ENCODE measurements around the gene SFXN5. TPM values are rescaled to one million over a fixed set of nuclear protein-coding genes. Genes with fewer than 3 reads are reported as not detected.

Gene SFXN5
- total RNA-seq, 1 experiment from 2014 or later, result 25.9 TPM

GRCh38 chr2:72924353-72925240 lies 146.9 kb downstream of the SFXN5 start (continued):
- TF ChIP-seq ELF4 (CRISPR knock-in tag; IDR thresholded peaks at IDR 0.05; ENCODE audit: low read depth), result no peak
- TF ChIP-seq SMAD3 (CRISPR knock-in tag; IDR thresholded peaks at IDR 0.05; ENCODE audit: borderline replicate concordance), result no peak
- TF ChIP-seq NR3C1 (CRISPR knock-in tag; conservative IDR thresholded peaks at IDR 0.05; ENCODE audit: low read depth), result no peak
- TF ChIP-seq ZNF317 (CRISPR knock-in tag; IDR thresholded peaks at IDR 0.05; ENCODE audit: borderline replicate concordance, low read depth), result no peak
- TF ChIP-seq FOXP1 (CRISPR knock-in tag; IDR thresholded peaks at IDR 0.05; ENCODE audit: borderline replicate concordance), result no peak; the same call in 1 of the 2 replicates
- TF ChIP-seq IRF2 (CRISPR knock-in tag; IDR thresholded peaks at IDR 0.05; ENCODE audit: borderline replicate concordance, low read depth), result no peak
- TF ChIP-seq E2F5 (CRISPR knock-in tag; IDR thresholded peaks at IDR 0.05), result no peak; the same call in 1 of the 2 replicates
- TF ChIP-seq ZNF416 (CRISPR knock-in tag; IDR thresholded peaks at IDR 0.05), result no peak
- no peak for TF ChIP-seq NR1H2 (CRISPR knock-in tag; IDR thresholded peaks at IDR 0.05)
- TF ChIP-seq, protein P1, sequence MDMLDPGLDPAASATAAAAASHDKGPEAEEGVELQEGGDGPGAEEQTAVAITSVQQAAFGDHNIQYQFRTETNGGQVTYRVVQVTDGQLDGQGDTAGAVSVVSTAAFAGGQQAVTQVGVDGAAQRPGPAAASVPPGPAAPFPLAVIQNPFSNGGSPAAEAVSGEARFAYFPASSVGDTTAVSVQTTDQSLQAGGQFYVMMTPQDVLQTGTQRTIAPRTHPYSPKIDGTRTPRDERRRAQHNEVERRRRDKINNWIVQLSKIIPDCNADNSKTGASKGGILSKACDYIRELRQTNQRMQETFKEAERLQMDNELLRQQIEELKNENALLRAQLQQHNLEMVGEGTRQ (CRISPR knock-in tag; IDR thresholded peaks at IDR 0.05), result no peak
- TF ChIP-seq NFYB (CRISPR knock-in tag; conservative IDR thresholded peaks at IDR 0.05; ENCODE audit: low read depth), result no peak
- TF ChIP-seq E2F4 (CRISPR knock-in tag; IDR thresholded peaks at IDR 0.05; ENCODE audit: borderline replicate concordance, low read depth), result peak; percentile 45; the same call in 1 of the 2 replicates
- TF ChIP-seq ZBTB21 (CRISPR knock-in tag; IDR thresholded peaks at IDR 0.05; ENCODE audit: borderline replicate concordance), result no peak
- TF ChIP-seq ARID4B (CRISPR knock-in tag; IDR thresholded peaks at IDR 0.05; ENCODE audit: borderline replicate concordance), result peak; percentile 64; the same call in 1 of the 2 replicates
- 0 out of 2 replicates have a peak, but pooled peaks have one; percentile 21 for TF ChIP-seq ZNF423 (CRISPR knock-in tag; IDR thresholded peaks at IDR 0.05)
- no peak for TF ChIP-seq RORB (CRISPR knock-in tag; IDR thresholded peaks at IDR 0.05)
- no peak for TF ChIP-seq CBFB (CRISPR knock-in tag; IDR thresholded peaks at IDR 0.05; ENCODE audit: low read depth)
- TF ChIP-seq, protein P2, sequence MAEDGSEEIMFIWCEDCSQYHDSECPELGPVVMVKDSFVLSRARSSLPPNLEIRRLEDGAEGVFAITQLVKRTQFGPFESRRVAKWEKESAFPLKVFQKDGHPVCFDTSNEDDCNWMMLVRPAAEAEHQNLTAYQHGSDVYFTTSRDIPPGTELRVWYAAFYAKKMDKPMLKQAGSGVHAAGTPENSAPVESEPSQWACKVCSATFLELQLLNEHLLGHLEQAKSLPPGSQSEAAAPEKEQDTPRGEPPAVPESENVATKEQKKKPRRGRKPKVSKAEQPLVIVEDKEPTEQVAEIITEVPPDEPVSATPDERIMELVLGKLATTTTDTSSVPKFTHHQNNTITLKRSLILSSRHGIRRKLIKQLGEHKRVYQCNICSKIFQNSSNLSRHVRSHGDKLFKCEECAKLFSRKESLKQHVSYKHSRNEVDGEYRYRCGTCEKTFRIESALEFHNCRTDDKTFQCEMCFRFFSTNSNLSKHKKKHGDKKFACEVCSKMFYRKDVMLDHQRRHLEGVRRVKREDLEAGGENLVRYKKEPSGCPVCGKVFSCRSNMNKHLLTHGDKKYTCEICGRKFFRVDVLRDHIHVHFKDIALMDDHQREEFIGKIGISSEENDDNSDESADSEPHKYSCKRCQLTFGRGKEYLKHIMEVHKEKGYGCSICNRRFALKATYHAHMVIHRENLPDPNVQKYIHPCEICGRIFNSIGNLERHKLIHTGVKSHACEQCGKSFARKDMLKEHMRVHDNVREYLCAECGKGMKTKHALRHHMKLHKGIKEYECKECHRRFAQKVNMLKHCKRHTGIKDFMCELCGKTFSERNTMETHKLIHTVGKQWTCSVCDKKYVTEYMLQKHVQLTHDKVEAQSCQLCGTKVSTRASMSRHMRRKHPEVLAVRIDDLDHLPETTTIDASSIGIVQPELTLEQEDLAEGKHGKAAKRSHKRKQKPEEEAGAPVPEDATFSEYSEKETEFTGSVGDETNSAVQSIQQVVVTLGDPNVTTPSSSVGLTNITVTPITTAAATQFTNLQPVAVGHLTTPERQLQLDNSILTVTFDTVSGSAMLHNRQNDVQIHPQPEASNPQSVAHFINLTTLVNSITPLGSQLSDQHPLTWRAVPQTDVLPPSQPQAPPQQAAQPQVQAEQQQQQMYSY (CRISPR knock-in tag; IDR thresholded peaks at IDR 0.05), result peak; percentile 48; the same call in 1 of the 2 replicates
- TF ChIP-seq, protein P3, sequence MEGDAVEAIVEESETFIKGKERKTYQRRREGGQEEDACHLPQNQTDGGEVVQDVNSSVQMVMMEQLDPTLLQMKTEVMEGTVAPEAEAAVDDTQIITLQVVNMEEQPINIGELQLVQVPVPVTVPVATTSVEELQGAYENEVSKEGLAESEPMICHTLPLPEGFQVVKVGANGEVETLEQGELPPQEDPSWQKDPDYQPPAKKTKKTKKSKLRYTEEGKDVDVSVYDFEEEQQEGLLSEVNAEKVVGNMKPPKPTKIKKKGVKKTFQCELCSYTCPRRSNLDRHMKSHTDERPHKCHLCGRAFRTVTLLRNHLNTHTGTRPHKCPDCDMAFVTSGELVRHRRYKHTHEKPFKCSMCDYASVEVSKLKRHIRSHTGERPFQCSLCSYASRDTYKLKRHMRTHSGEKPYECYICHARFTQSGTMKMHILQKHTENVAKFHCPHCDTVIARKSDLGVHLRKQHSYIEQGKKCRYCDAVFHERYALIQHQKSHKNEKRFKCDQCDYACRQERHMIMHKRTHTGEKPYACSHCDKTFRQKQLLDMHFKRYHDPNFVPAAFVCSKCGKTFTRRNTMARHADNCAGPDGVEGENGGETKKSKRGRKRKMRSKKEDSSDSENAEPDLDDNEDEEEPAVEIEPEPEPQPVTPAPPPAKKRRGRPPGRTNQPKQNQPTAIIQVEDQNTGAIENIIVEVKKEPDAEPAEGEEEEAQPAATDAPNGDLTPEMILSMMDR (IDR thresholded peaks at IDR 0.05), result no peak
- TF ChIP-seq ZBTB43 (CRISPR knock-in tag; IDR thresholded peaks at IDR 0.05), result peak; percentile 92; the same call in 1 of the 2 replicates
- TF ChIP-seq RELA (CRISPR knock-in tag; IDR thresholded peaks at IDR 0.05; ENCODE audit: borderline replicate concordance), result peak; percentile 53; the same call in 1 of the 2 replicates
- no peak for TF ChIP-seq ZNF219 (CRISPR knock-in tag; IDR thresholded peaks at IDR 0.05; ENCODE audit: borderline replicate concordance)
- TF ChIP-seq GABPB1 (CRISPR knock-in tag; IDR thresholded peaks at IDR 0.05), result no peak
- TF ChIP-seq ZNF121 (CRISPR knock-in tag; IDR thresholded peaks at IDR 0.05), result no peak
